ENCODE data around the gene NTNG2.
"Not testable (repeated sequence)": the region's sequence is repeated elsewhere in the genome, so short reads cannot be mapped to it uniquely, and the experiment has no call there.

The NTNG2 gene

DNA sequence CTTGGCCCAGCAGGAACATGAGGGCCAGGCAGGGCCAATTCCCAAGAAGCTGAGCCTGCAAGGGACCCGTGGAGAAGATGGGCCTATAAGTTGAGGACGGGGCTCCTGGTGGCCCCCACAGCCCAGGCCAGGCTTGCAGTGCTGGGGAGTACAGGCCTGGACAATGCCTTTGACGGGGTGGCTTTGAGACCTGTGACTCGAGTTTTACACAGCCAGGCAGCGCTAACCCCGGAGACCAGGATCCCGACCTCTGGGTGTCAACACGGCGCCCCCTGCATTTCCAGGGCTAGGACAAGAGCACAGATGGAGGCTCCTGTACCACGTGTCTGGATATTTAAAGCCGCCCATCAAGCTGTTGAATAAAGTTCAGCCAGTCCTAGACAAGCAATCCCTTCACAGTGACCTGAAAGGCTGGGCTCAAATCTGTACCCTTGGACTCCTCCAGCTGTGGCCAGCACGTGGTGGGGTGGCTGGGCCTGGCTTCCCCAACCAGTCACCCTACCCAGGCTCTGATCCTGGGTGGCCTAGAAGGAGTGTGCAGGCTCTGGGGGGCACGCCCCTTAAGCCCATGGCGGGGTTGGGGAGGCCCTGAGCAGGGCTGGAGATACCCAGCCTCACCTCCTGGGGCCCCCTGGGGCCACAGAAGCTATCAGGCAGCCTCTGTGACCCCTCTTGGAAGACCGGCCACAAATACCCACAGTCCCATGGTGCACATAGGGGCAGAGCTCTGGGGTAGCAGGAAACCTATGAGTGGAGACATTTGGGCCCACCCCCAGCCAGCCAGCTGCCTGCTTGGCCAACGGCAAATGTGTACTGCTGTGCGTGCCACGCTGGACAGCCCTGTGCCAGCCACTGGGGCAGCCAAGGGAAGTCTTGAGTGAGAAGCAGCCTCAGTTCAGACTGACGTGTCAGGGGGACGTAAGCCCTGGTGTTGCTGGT, 88.7 kb downstream of the NTNG2 start:
- no peak for DNase-seq (ENCODE audit: low spot score)

DNA sequence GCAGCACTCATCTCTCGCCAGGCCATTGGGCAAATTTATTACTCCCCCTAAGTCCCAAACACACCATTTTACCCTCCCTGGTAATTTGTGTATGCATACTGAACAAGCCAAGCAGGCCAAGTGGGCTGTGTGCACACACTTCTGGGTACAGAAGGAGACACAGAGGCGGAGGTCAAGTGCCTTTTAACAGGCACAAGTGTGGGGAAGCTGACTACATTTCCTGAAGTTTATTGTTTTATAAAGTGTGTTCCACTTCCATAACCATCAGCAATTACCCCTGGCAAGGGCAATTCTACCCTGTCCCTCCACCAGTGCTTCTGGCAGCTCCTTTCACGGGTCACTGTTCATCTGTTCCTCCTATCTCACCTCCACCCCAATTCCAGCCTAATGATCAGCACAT, 99.0 kb downstream of the NTNG2 start:
- no peak for DNase-seq (ENCODE audit: low spot score)

GRCh38 chr9:132266017-132266416, 104.2 kb downstream of the NTNG2 start:
- DNase-seq (ENCODE audit: low spot score), result no peak

GRCh38 chr9:132267660-132268059, 105.8 kb downstream of the NTNG2 start:
- DNase-seq (ENCODE audit: low spot score), result no peak

GRCh38 chr9:132268725-132269352, 107.0 kb downstream of the NTNG2 start:
- peak; percentile 78 for DNase-seq (ENCODE audit: low spot score)

- not testable (repeated sequence) for DNase-seq (ENCODE audit: low spot score)
These were observed 108.1 kb downstream of the NTNG2 start for GRCh38 chr9:132269704-132270516.

DNA sequence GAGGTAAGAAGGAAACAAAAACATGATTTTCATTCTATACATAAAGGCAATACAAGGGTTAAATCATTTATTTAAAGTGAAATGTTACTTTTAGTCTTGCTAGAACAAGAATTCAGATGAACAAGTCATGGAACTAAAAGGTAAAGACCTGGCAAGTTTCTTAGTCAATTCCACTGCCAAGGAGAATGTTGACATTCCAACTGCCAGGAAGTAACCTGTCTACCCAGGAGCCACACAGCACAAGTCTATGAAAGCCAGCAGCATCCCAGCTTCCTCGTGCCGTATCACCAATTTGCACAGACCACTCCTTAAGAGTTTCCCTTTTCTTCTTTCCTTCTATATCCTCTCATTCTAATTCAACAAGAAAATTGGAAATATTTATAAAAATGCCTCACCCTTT, 113.0 kb downstream of the NTNG2 start:
- no peak for DNase-seq (ENCODE audit: low spot score)

DNA sequence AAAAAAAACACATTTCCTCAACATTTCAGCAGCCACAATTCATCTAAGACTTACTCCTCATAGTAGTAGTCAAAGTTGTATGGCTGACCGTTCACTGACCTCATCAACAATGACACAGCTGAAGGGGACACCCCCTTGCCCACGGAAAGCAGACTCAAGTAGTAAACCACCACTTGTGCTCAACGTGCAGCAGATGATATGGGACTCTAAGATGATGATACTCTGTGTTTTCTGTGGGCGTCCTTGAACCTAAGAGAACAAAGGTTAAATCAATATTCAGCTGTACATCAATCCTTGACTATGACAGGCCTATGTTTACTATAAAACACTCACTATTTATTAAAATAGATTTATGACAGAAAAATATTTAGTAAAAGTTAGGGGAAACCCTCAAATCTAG, 121.3 kb downstream of the NTNG2 start:
- no peak for DNase-seq (ENCODE audit: low spot score)

DNA sequence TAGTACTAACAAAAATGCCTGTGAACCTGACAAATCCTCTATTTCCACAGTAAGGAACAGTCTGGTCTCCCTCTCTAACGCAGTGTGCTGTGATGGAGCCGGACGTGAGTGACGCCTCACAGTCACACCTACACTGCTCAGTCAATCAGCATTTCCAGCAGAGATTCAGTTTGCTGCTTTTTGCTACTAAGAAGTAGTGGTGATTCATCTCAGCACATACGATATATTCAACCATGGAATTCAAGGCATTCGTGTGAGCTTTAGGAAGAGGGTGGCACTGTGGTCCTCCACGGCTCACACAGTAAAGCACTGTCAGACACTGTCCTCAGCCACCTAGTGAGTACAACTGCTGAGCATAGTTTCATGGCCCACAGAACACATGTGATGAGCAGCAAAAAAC, 122.0 kb downstream of the NTNG2 start:
- no peak for DNase-seq (ENCODE audit: low spot score)

- no peak for DNase-seq (ENCODE audit: low spot score)
These were observed 125.5 kb downstream of the NTNG2 start for GRCh38 chr9:132287256-132287760.

- no peak for DNase-seq (ENCODE audit: low spot score)
These were observed 126.5 kb downstream of the NTNG2 start for GRCh38 chr9:132288361-132288760.

- no peak for DNase-seq (ENCODE audit: low spot score)
These were observed 127.1 kb downstream of the NTNG2 start for GRCh38 chr9:132288966-132289365.

- no peak for DNase-seq (ENCODE audit: low spot score)
These were observed 131.4 kb downstream of the NTNG2 start for GRCh38 chr9:132293145-132293721.
